CD4-positive, alpha-beta T cell treated with Interleukin-4 for 4 hours (primary cell): ENCODE measurements around the gene SLC25A33.
A peak's percentile ranks its signal among the peaks of the same experiment; 100 is the strongest.
"Not testable (repeated sequence)": the region's sequence is repeated elsewhere in the genome, so short reads cannot be mapped to it uniquely, and the experiment has no call there.

Experiments
- DNase-seq: peaks from one replicate; pipeline ENCODE4 v3.0.0-alpha.2; 2020

The SLC25A33 gene

DNA sequence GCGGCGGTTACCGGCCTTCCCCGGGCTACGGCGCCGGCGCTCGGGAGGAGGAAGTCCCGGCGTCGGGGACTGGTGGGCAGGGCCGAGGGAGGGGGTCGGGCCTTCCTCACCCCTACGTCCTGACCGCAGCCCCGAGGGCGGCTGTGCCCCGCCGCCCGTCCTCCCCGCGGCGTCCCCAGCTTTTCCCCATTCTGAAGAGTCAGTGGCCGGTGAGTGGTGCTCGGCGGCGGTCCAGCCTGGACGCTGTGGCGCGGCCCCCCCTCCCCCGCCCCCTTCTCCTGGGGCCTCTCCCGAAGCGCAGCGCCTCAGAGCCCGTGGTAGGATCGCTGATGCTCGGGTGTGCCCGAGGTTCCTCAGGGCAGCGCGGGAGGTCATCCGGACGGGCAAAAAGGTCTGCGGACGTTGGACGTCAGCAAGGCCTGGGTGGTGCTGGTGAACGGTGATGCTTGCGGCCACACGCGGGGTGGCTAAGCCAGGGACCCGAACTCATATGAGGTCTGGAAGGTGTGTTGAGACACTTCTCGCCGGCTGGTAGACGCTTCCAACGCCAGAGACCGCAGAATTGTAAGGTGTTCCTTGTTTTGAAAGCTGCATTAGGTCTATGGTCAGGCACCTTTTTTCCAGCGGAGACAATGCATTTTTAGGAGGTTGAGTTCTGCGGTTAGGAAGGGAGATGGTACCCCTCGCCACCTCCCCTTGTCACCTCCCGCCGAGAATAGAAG lies 725 bp downstream of the SLC25A33 start:
- DNase-seq: peak; percentile 29

DNA sequence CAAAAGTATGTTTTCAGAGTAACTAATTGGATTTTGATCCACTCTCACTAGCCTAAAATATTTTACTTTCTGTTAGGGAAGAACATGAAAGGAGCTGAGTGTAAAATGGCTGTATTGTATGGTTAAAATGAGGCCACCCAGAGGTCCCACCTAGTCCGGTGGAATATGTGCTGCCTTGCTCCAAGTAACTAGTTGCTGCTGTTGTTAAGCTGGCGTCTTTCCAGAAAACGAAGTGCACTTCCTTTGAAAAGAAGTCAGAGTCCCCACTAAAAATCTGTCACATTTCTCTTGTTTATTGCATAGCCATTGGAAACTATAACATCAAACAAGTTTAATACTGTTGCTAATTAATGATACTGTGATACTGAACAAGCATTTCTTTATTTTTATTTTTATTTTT lies 3.2 kb downstream of the SLC25A33 start:
- DNase-seq: no peak

DNA sequence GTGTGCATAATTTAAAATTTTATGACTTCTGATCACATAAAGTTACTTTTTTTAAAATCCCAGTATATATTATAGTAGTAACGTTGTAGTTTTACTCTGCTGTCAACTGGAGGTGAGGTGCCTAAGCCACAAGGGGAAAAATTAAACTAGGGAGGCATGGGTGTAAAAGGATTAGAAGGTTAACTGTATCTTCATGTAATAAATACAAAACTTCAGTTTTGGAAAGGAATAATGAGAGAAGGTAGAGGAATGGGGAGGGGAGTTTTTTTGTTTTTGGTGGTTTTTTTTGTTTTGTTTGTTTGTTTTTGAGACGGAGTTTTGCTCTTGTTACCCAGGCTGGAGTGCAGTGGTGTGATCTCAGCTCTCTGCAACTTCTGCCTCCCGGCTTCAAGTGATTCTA lies 5.7 kb downstream of the SLC25A33 start:
- DNase-seq: no peak

DNA sequence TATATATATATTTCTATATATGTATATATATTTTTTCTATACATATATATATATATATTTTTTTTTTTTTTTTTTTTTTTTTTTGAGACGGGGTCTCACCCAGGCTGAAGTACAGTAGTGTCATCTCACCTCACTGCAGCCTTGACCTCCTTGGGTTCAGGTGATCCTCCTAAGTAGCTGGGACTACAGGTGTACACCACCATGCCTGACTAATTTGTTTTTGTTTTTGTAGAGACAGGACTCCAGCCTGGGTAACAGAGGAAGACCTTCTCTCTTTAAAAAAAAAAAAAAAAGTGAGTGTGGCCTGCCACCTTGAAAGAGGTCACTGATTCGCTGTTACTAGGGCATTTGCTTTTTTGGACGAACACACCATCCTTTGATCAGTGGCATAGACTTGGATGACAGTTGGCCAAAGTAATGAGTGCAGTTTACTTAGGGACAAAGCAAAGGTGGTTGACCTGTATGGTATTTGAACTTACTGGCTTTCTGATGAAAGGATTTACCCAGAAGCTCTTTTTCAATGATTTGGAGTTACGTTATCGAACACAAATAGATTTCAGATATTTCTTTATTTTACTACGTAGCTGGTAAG lies 10.8 kb downstream of the SLC25A33 start:
- DNase-seq: no peak

DNA sequence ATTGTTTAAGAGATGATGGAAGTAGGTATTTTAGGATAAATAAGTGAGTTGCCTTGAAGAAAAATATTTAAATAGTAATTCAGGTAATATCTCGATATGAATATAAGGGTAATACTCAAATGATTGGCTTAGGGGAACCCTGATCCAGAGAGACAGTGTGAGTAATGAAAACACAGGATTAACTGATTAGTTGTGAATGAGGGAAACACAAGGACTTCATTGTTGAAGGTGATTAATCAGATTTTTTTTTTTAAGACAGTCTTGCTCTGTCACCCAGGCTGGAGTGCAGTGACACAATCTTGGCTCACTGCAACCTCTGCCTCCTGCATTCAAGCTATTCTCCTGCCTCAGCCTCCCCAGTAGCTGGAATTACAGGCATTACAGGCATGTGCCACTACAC lies 12.7 kb downstream of the SLC25A33 start:
- DNase-seq: no peak

DNA sequence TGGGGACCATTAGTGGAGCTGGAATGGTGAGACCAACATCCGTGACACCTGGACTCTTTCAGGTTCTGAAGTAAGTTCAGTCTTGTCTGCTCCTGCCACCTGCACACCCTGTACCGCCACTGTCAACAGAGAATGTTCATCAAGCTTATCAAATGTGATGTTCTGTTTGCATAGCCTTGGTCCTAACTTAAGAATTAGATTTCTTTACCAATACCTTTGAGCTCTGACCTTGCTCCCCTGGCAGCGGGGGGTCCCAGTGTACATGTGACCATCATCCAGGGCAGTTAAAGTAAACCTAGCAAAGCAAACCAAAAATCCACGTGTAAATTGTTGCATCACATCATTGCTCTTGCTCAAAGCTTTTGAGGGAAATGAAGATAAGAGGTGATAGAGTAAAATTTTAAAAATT lies 14.5 kb downstream of the SLC25A33 start:
- no peak for DNase-seq

DNA sequence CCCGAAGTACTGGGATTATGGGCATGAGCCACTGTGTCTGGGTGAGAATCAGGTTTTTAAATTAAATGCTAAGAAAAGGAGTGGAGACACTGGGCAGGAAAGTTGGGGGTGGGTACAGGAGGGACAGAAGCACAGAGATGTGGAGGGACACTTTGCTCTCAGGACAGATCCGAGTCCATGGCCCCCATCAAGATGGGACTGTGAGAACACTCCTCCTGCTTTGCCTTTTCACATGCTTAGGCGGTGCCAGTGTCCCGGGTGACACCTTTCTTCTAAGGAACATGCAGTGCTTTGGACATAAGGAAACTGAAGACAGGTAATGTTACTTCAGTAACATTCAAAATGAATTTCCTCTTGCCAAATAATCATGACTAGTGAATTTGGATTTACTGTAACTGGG lies 16.7 kb downstream of the SLC25A33 start:
- no peak for DNase-seq

DNA sequence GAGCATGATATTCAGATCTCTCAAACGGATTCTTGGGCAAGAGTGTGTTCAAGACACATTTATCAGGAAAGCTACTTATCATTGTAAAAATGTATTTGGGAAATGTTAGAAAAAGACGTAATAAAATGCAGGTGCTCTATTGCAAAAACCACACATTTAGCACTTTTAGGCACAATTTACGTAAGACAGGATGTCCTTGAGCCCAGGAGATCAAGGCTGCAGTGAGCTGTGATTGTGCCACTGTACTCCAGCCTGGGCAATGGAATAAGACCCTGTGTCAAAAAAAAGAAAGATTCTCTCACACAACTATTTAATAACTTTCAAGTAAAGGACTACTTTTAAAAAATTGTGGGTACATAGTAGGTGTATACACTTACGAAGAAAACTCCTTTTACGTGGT lies 18.4 kb downstream of the SLC25A33 start:
- no peak for DNase-seq

DNA sequence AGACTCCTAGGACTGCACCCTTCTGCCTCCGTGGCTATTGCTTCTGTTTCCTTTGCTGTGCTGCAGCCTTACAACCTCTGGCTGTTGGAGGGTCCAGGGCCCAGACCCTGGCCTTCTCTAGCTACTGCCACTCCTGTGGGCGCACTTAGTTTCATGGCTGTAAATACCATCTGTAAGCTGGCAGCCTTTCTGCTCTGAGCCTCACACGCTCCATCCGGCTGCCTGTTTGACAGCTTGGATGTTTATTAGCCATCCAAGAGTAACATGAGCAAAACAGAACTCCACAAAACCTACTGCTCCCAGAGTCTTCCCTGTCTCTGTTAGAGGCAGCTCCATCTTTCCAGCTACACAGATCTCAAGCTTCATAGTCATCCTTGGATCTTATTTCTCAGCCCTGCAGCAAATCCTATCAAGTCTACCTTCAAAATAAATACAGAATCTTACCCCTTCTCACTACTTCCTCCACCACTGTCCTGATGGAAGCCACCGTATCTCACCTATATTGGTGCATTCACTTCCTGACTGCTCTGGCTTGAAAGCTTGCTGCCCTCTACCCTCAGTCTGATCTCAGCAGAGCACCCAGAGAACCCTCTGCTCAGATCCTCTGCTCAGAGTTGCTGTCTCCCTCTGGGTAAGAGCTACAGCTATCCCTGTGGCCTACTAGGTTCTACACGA lies 19.1 kb downstream of the SLC25A33 start:
- DNase-seq: no peak

DNA sequence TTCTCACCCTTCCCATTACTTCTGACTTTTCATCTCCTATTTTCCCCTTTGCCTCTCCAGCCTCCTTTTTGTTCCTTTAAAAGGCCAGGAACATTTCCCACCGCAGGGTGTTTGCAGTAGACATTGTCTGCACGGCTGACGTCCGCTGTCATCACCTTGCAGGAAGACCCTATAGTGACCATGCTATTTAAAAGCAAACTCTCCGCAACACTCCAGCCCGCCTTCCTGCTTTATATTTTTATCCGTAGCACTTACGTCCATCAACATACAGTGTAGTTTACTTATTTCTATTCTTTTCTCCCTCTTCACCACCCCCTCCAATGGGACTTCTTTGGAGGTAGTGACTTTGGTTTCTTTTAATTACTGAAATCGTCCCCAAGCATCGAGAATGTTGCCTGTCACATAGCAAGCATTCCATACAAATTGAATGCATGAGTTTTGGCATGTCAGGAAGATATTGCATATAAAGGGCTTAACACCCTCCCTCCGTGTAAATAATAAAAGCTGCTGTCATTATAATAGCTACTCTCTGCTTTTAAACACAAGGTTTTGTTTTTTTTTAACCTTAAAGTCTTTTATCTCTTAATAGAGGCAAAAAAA lies 19.8 kb downstream of the SLC25A33 start:
- no peak for DNase-seq

DNA sequence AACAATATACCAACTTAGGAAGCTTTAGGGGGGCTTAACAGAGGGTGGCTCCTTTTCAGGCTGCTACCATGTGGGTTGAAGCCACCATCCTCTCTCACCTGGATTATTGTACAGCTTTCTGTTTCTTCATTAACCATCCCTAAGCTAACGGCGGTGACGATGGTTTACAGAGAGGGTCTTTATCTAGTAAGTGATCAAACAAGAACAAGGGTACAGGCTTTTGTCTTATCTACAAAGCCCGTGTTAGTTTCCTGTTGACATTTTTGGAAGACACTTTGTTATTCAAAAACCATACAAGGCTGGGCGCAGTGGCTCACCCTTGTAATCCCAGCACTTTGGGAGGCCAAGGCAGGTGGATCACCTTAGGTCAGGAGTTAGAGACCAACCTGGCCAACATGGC lies 20.4 kb downstream of the SLC25A33 start:
- peak; percentile 49 for DNase-seq

DNA sequence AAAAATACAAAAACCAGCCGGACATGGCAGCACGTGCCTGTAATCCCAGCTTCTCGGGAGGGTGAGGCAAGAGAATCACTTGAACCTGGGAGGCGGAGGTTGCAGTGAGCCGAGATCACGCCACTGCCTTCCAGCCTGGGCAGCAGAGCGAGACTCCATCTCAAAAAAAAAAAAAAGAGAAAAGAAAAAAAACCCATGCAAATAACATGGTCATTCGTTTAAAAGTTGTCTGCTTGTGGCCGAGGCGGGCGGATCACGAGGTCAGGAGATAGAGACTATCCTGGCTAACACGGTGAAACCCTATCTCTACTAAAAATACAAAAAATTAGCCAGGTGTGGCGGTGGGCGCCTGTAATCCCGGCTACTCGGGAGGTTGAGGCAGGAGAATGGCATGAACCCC lies 20.8 kb downstream of the SLC25A33 start:
- DNase-seq: not testable (repeated sequence)

DNA sequence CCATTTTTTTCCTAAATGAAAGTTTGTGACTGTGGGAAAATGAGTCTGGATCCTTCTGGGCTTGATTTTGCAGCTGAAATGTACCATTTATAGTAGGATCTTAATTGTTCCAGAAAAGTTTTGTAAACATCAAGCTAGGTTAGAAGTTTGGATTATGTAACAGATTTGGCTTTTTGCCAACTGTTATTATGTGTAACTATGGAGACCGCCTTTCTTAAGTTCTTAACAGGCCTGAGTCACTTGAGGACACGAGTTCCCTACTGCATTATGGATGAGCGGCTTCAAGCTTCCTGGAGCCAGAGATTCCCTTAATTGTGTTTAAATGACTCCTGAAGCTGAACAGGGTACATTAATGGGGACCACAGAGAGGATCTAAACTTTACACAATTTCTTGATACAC lies 22.2 kb downstream of the SLC25A33 start:
- DNase-seq: peak; percentile 32

DNA sequence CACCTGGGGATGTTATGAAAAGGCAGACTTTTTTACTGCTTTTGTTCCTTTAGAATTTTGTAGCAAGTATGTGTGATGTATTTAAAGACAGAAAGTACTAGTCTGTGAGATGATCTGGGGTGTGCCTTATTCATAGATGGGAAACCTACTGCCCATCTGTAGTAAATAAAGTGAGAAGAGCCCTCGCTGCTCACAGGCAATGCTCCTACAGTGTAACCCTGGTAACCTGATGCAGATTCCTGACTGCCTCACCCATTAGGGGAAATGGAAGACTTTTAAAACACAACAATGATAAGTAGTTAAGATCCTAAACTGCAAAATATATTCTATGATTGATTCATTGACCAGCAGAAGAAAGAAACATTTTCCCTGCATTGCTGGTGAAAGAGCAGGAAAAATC lies 30.0 kb downstream of the SLC25A33 start:
- DNase-seq: no peak

DNA sequence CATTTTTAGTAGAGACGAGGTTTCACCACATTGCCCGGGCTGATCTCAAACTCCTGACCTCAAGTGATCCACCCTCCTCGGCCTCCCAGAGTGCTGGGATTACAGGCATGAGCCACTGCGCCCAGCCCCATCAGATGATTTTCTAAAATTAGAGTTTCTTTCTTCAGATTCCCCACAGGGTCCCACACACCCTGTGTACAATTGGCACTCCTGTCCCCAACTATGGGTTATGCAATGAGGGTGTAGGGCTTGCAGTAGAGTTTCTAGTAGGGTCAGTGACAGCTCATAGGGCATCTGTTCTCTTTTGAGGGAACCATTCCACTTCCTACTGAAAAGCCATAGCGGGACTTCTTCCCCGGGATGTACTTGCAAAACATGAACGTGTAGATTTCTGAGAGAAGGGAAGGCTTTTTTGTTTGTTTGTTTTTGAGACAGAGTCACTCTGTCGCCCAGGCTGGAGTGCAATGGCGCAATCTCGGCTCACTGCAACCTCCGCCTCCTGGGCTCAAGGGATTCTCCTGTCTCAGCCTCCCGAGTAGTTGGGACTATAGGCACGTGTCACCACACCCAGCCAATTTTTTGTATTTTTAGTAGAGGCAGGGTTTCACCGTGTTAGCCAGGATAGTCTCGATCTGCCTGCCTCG lies 31.7 kb downstream of the SLC25A33 start:
- not testable (repeated sequence) for DNase-seq

DNA sequence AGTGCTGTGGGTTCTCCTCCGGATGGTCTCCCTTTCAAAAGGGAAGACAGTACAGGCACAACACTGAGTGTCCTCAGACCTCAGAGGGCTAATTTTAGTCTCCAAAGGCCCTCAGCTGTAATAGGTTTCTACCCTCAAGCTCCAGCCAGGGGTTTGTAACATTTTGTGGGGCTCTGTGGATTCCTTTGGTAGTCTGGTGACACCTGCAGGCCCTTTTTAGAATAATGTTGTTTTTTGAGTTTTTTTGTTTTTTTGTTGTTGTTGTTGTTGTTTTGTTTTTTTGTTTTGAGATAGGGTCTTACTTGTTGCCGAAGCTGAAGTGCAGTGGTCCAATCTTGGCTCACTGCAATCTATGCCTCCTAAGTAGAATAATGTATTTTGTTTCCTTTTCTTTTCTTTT lies 34.5 kb downstream of the SLC25A33 start:
- DNase-seq: no peak

DNA sequence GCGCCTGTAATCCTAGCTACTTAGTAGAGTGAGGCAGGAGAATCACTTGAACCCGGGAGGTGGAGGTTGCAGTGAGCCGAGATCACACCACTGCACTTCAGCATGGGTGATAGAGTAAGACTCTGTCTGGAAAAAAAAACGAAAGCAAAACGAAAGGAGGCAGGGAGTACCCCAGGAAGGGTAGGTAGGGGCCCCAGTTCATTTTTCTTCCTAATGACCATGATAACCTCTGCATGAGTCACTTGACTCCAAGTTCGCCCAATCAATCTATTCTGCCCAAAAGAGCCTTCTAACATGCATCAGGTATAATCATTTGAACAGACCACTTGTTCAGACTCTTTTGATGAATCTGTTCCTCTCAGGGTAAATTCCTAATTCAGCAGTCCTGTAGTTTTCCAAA lies 36.2 kb downstream of the SLC25A33 start:
- DNase-seq: no peak

DNA sequence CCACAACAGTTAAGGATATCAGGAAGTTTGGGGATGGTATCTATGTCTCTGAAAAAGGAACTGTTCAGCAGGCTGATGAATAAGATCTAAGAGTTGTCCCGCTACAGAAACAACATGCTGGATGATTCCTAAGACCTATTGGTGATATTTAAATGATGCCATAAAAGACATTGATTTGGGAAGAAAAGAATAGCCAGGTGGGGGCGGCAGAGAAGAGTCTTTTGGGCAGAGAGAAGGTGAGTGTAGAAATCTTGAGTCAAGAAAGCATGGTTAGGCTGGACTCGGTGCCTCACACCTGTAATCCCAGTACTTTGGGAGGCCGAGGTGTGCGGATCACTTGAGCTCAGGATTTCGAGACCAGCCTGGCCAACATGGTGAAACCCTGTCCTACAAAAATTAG lies 37.6 kb downstream of the SLC25A33 start:
- no peak for DNase-seq

DNA sequence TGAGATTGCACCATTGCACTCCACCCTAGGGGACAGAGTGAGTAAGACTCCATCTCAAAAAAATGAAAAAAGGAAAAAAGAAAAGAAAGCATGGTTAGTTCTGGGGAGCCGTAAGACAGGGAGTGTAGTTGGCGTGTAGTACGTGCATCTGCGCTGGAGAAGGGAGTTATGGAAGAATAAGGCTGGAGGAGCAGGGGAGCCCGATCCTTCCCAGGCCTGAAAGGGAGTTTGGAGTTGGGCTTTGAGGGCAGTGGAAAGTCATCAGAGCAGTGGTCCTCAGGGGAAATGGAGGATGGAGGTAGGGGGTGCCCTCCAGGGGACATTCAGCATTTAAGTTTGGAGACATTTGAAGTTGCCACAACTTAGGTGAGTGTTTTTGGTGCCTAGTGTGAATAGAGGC lies 38.2 kb downstream of the SLC25A33 start:
- no peak for DNase-seq

DNA sequence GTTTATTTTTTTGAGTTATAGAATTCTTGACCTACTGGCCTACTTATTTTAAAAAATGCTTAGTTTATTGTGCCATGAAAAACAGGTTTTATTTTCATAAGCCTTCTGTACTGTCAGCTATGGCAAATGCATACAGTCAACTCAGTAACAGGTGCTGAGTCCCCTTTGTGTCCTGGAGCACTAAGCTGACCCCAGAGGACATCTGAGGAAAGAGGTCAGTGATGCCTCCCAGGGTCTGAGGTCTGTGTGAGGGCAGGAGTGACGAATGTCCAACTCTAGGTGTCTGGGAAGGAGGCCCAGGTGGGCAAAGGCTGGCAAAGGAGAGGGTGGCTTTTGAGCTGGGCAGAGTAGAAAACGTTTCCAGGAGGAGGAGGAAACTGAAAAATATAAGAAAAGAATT lies 41.7 kb downstream of the SLC25A33 start:
- DNase-seq: no peak

DNA sequence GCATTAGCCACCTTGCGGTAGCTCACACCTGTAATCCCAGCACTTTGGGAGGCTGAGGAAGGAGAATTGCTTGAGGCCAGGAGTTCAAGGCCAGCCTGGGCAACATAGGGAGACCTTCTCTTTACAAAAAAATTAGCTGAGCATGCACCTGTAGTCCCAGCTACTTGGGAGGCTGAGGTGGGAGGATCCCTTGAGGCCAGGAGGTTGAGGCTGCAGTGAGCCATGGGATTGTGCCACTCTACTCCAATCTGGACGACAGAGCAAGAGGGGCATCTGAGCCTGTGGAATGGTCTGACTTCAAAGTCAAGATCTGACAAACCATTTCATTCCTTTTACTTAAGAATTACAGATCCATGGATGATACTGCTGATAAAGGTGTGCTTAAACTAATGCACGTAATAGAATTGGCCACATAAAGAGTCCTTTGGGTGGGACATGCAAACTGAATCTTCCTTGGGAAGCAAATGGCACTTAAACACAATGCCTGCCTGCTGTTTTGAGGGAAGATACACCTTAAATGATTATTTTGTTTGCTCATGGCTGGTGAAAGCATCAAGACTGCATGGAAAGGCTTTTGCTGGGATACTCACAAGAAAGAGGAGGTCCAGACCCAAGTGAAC lies 47.0 kb downstream of the SLC25A33 start:
- DNase-seq: no peak

DNA sequence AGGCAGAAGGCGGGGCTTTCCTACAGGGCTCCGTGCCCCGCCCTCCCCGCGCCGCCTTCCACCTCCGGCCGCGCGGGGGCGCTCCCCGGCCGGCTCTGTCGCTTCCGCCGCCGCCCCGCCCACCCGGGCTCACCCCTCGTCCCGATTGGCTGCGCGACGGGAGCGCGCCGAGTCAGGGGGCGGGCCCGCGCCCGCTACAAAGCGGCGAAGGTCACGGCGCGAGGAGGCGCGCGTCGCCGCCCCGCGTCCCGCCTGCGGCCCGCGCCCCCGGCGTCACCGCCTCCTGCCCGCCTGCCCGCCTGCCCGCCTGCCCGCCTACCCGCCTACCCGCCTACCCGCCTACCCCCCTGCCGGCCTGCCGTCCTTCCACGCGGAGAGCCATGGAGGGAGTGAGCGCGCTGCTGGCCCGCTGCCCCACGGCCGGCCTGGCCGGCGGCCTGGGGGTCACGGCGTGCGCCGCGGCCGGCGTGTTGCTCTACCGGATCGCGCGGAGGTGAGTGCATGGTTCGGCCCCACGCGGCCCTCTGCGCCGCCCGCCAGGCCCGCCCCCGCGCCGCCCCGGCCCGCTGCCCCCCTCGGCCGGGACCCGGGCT lies 49.4 kb downstream of the SLC25A33 start, which contains the start of gene TMEM201:
Gene TMEM201 (plus strand): TSS at position 361 of the 593 bp plus-strand sequence. CDS start 20 bp downstream, at position 381.
- peak; percentile 91 for DNase-seq
